ENCODE results near the gene ZNF599.

Gene ZNF599

DNA sequence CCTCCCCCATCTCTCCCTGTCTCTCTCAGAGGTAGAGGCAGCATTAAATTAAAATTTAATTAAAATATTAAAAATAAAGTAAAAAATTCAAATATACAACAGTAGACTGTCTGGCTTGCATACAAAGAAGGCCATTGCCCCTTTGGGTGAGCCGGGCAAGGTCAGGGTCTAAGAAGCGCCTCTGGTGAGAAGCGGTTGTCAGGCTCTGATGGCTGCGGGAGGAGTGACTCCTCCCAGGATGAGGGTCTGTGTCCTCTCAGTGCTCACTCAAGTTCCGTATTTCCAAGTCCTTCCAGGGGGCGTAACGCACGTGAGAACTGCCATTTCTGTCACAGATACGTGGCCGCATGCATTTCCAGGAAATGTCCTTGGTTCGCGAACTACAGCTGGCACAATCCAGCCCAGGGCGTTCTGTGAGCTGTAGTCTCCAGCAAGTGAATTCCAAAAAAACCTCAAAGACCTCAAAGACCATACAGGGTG, 39.7 kb downstream of the ZNF599 start:
- H3K9me3 ChIP-seq (ENCODE audit: control insufficient read depth, insufficient read depth, low read length), result no peaks in the 10 kb centered on the region

DNA sequence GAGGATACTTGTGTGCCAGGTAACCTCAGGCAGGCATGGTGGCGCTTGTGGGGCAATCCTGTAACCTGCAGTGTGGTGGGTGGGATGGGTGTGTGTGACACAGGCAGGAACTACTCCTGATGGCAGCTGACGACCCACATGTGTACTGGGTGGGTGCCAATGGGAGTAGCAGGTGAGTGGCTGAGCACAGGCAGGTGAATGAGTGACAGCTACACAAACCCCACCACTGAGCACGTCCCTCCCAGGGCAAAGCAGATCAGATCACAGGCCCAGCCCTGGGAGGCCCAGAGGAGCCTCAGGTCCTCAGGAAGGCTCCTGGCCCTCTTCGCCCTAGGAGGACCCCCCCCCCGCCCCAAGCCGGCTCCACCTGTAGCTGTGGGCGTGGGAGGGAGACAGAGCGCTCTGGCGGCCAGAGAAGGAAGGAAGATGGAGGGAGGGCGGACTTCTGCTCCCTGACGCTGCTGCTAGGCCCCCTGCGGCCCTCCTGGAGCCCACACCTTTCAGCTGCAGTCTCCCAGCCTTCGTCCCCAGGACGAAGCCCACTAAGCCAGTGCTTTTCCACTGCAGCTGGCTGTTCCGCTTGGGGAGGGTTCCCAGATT, 40.3 kb downstream of the ZNF599 start:
- peaks cover 2% of the 10 kb centered on the region; the same call in 1 of the 2 replicates for H3K79me2 ChIP-seq (ENCODE audit: control insufficient read depth, low read length)
- peaks cover 16% of the 10 kb centered on the region for H3K4me1 ChIP-seq (ENCODE audit: control insufficient read depth, low read length)
- peak overlapping the region; percentile 73 for H3K4me2 ChIP-seq (ENCODE audit: low read length)
- H3K36me3 ChIP-seq (ENCODE audit: control insufficient read depth, low read length), result no peaks in the 10 kb centered on the region
- no peaks in the 10 kb centered on the region for H3K27me3 ChIP-seq (ENCODE audit: control insufficient read depth, low read length)
- H3K4me3 ChIP-seq (ENCODE audit: low read length), result peak overlapping the region; percentile 75
- H3K27ac ChIP-seq (ENCODE audit: low read depth, low read length), result no peak overlapping the region
- no peaks in the 10 kb centered on the region for H3K9me2 ChIP-seq (replicated peaks; ENCODE audit: control insufficient read depth, low read length)
- TF ChIP-seq, protein P1, sequence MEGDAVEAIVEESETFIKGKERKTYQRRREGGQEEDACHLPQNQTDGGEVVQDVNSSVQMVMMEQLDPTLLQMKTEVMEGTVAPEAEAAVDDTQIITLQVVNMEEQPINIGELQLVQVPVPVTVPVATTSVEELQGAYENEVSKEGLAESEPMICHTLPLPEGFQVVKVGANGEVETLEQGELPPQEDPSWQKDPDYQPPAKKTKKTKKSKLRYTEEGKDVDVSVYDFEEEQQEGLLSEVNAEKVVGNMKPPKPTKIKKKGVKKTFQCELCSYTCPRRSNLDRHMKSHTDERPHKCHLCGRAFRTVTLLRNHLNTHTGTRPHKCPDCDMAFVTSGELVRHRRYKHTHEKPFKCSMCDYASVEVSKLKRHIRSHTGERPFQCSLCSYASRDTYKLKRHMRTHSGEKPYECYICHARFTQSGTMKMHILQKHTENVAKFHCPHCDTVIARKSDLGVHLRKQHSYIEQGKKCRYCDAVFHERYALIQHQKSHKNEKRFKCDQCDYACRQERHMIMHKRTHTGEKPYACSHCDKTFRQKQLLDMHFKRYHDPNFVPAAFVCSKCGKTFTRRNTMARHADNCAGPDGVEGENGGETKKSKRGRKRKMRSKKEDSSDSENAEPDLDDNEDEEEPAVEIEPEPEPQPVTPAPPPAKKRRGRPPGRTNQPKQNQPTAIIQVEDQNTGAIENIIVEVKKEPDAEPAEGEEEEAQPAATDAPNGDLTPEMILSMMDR (IDR thresholded peaks at IDR 0.05; ENCODE audit: low read depth, low read length, poor library complexity, severe bottlenecking), result no peak
- TF ChIP-seq EZH2phosphoT487 (IDR thresholded peaks at IDR 0.05; ENCODE audit: borderline replicate concordance, low read length), result no peak
- no peaks in the 10 kb centered on the region for H3F3A ChIP-seq (ENCODE audit: control insufficient read depth, insufficient read depth)
- no peaks in the 10 kb centered on the region for H3K9me3 ChIP-seq (ENCODE audit: control insufficient read depth, insufficient read depth, low read length)
- H4K20me1 ChIP-seq (ENCODE audit: control insufficient read depth, insufficient read depth, low read depth, low read length), result no peaks in the 10 kb centered on the region

More for the DNA sequence above, 39.7 kb downstream of the ZNF599 start:
- Histone ChIP-seq H3K4me2 (ENCODE audit: low read length) (peak overlapping the region; percentile 73), H3K79me2 (ENCODE audit: control insufficient read depth, low read length) (peaks cover 2% of the 10 kb centered on the region; the same call in 1 of the 2 replicates), H3F3A (ENCODE audit: control insufficient read depth, insufficient read depth) (no peaks in the 10 kb centered on the region), H4K20me1 (ENCODE audit: control insufficient read depth, insufficient read depth, low read depth, low read length) (no peaks in the 10 kb centered on the region), H3K27ac (ENCODE audit: low read depth, low read length) (peak overlapping the region; percentile 41; the same call in 1 of the 2 replicates), H3K36me3 (ENCODE audit: control insufficient read depth, low read length) (no peaks in the 10 kb centered on the region), H3K9me2 (replicated peaks; ENCODE audit: control insufficient read depth, low read length) (no peaks in the 10 kb centered on the region), H3K4me1 (ENCODE audit: control insufficient read depth, low read length) (peaks cover 16% of the 10 kb centered on the region), H3K27me3 (ENCODE audit: control insufficient read depth, low read length) (no peaks in the 10 kb centered on the region), H3K4me3 (ENCODE audit: low read length) (peak overlapping the region; percentile 75)
- no peak for TF ChIP-seq EZH2phosphoT487 (IDR thresholded peaks at IDR 0.05; ENCODE audit: borderline replicate concordance, low read length)
- TF ChIP-seq, protein P1 (IDR thresholded peaks at IDR 0.05; ENCODE audit: low read depth, low read length, poor library complexity, severe bottlenecking), result no peak

DNA sequence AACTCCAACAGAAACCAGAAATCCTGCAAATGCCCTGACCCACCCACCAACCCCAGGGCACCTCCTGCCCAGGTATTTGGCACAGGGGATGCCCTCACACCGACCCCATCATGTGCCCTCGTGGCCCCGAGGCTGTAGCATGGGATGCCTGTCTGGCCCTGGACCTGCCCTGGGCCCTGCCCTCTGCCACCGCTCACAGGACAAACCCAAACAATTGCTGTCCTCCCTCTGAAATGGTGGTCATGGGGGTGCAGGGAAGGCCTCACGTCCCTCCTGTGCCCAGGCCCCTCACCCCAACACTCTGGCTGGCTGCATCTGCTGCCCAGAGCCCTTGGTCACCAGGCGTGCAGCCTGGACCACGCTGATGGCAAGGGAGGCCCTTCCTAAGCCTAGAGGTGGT, 41.1 kb downstream of the ZNF599 start:
- no peak overlapping the region for H3K27ac ChIP-seq (ENCODE audit: low read depth, low read length)
- no peaks in the 10 kb centered on the region for H4K20me1 ChIP-seq (ENCODE audit: control insufficient read depth, insufficient read depth, low read depth, low read length)
- H3K4me2 ChIP-seq (ENCODE audit: low read length), result no peak overlapping the region
- no peaks in the 10 kb centered on the region for H3K9me2 ChIP-seq (replicated peaks; ENCODE audit: control insufficient read depth, low read length)
- H3F3A ChIP-seq (ENCODE audit: control insufficient read depth, insufficient read depth), result no peaks in the 10 kb centered on the region
- no peak for TF ChIP-seq EZH2phosphoT487 (IDR thresholded peaks at IDR 0.05; ENCODE audit: borderline replicate concordance, low read length)
- TF ChIP-seq, protein P1 (IDR thresholded peaks at IDR 0.05; ENCODE audit: low read depth, low read length, poor library complexity, severe bottlenecking), result no peak
- H3K9me3 ChIP-seq (ENCODE audit: control insufficient read depth, insufficient read depth, low read length), result no peaks in the 10 kb centered on the region
- H3K4me3 ChIP-seq (ENCODE audit: low read length), result no peak overlapping the region
- no peaks in the 10 kb centered on the region for H3K27me3 ChIP-seq (ENCODE audit: control insufficient read depth, low read length)
- H3K36me3 ChIP-seq (ENCODE audit: control insufficient read depth, low read length), result no peaks in the 10 kb centered on the region
- peaks cover 16% of the 10 kb centered on the region for H3K4me1 ChIP-seq (ENCODE audit: control insufficient read depth, low read length)
- peaks cover 2% of the 10 kb centered on the region; the same call in 1 of the 2 replicates for H3K79me2 ChIP-seq (ENCODE audit: control insufficient read depth, low read length)

Measured in DOHH2 (cell line).